Left ventricle myocardium inferior (tissue), 1 donor: ENCODE results near the gene RAD51B. TPM values are rescaled to one million over a fixed set of nuclear protein-coding genes. Genes with fewer than 3 reads are reported as not detected.

Experiments
- DNase-seq: peaks from one replicate; pipeline ENCODE4 v3.0.0-alpha.2; 2020
- H3K27ac ChIP-seq: fragments of 200-600 bp; replicated peaks from 2 replicates; pipeline ENCODE4 v1.8.0; 2021
- H3K27me3 ChIP-seq: fragments of 200-600 bp; 2 replicates; pipeline ENCODE4 v1.8.0; 2021; ENCODE audit warnings: low read depth
- H3K36me3 ChIP-seq: fragments of 200-600 bp; 2 replicates; pipeline ENCODE4 v1.8.0; 2021
- H3K4me1 ChIP-seq: fragments of 200-600 bp; 2 replicates; pipeline ENCODE4 v1.8.0; 2021
- H3K4me3 ChIP-seq: fragments of 200-600 bp; 2 replicates; pipeline ENCODE4 v1.8.0; 2021; ENCODE audit warnings: mild to moderate bottlenecking, moderate library complexity
- H3K9me3 ChIP-seq: fragments of 200-600 bp; replicated peaks from 2 replicates; pipeline ENCODE4 v1.8.0; 2021
- intact Hi-C: fragments of 100-400 bp; cut with micrococcal nuclease; formaldehyde crosslinking; loops from one replicate; pipeline ENCODE4 v1.11.0; 2022
- total RNA-seq: library from RNA; stranded (reverse); fragmentation: NEBNext Ultra II Directional; extraction: Animal tissue kit (Norgen Biotek cat#: 25700); gene quantifications from one replicate; pipeline ENCODE4 v1.2.1, GENCODE V29; 2021
- TF ChIP-seq, protein P1 (sequence below): fragments of 200-600 bp; IDR thresholded peaks from 2 replicates; pipeline ENCODE4 v1.8.0; 2021; ENCODE audit warnings: antibody characterized with exemption, mild to moderate bottlenecking, borderline replicate concordance
- donor health status: DM: no; HTN: yes; CAD: no; lungs with severe emphysema.

RAD51B gene
- total RNA-seq, 1 donor from 2014 or later: 2.4 TPM

DNA sequence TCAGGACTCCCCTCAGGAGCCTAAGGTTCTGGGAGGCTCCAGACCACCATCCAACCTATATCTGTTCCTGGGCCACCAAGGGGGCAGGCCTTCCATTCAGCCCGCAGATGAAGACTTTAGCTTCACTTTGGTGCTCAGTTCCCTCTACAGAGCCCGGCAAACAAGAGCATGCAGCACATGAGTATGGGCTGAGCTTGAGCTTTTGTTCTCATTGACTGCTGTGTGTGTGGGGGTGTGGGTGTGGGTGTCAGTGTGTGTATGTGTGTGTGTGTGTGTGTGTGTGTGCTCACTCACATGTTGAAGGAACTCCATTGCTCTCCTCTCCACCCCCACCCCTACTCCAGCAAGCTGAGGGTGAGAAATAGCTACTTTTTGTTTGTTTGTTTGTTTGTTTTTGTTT is 754.1 kb downstream of the RAD51B start:
- Histone ChIP-seq H3K4me1 (peaks cover 45% of the 10 kb centered on the region), H3K36me3 (no peaks in the 10 kb centered on the region), H3K9me3 (peaks cover 8% of the 10 kb centered on the region), H3K4me3 (no peak overlapping the region), H3K27ac (no peak overlapping the region), H3K27me3 (no peaks in the 10 kb centered on the region)
- intact Hi-C loops: no loop called here
- DNase-seq: no peak
- TF ChIP-seq, protein P1, sequence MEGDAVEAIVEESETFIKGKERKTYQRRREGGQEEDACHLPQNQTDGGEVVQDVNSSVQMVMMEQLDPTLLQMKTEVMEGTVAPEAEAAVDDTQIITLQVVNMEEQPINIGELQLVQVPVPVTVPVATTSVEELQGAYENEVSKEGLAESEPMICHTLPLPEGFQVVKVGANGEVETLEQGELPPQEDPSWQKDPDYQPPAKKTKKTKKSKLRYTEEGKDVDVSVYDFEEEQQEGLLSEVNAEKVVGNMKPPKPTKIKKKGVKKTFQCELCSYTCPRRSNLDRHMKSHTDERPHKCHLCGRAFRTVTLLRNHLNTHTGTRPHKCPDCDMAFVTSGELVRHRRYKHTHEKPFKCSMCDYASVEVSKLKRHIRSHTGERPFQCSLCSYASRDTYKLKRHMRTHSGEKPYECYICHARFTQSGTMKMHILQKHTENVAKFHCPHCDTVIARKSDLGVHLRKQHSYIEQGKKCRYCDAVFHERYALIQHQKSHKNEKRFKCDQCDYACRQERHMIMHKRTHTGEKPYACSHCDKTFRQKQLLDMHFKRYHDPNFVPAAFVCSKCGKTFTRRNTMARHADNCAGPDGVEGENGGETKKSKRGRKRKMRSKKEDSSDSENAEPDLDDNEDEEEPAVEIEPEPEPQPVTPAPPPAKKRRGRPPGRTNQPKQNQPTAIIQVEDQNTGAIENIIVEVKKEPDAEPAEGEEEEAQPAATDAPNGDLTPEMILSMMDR: no peak

DNA sequence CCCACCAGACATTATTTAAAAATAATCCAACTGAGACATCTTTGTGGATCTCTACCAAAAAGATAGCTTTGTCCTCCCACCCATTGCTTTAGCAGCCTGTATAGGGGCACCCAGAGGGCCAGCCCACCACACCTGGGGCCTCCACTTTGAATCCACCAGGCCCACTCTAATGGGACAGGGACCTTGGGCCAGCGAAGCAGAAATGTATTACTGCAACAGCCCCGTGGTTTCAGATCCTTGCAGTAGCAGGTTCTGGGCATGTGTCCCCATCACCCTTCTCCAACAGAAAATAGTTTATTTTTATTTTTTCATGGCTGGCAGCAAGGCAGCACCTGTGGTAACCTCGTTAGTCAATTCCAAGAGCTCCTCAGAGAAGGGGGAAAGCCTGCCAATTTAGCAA is 754.9 kb downstream of the RAD51B start:
- peaks cover 8% of the 10 kb centered on the region for H3K9me3 ChIP-seq
- no peak overlapping the region for H3K4me3 ChIP-seq
- no peak overlapping the region for H3K27ac ChIP-seq
- no peak for DNase-seq
- peaks cover 38% of the 10 kb centered on the region for H3K4me1 ChIP-seq
- H3K36me3 ChIP-seq: no peaks in the 10 kb centered on the region
- intact Hi-C loops: no loop called here
- TF ChIP-seq, protein P1: no peak
- H3K27me3 ChIP-seq: no peaks in the 10 kb centered on the region

- Histone ChIP-seq H3K36me3 (no peaks in the 10 kb centered on the region), H3K4me1 (peaks cover 34% of the 10 kb centered on the region), H3K9me3 (peaks cover 8% of the 10 kb centered on the region), H3K27ac (peak overlapping the region; percentile 23), H3K27me3 (no peaks in the 10 kb centered on the region), H3K4me3 (no peak overlapping the region)
- no peak for DNase-seq
- intact Hi-C loops: no loop called here
- TF ChIP-seq, protein P1: no peak
These were observed 755.3 kb downstream of the RAD51B start for GRCh38 chr14:68574906-68575305.

- no peak for DNase-seq
- intact Hi-C loops: no loop called here
- Histone ChIP-seq H3K9me3 (peaks cover 8% of the 10 kb centered on the region), H3K4me3 (no peak overlapping the region), H3K36me3 (no peaks in the 10 kb centered on the region), H3K27me3 (no peaks in the 10 kb centered on the region), H3K4me1 (peaks cover 28% of the 10 kb centered on the region), H3K27ac (peak overlapping the region; percentile 23)
- TF ChIP-seq, protein P1: no peak
These were observed 755.8 kb downstream of the RAD51B start for GRCh38 chr14:68575426-68575825.

GRCh38 chr14:68576031-68576430 is 756.5 kb downstream of the RAD51B start:
- Histone ChIP-seq H3K36me3 (no peaks in the 10 kb centered on the region), H3K27me3 (no peaks in the 10 kb centered on the region), H3K27ac (peak overlapping the region; percentile 75), H3K9me3 (peaks cover 6% of the 10 kb centered on the region), H3K4me1 (peaks cover 27% of the 10 kb centered on the region), H3K4me3 (no peak overlapping the region)
- intact Hi-C loops: no loop called here
- TF ChIP-seq, protein P1: no peak
- DNase-seq: no peak
